GM23338 (cell line): ENCODE data around the gene SCN2A.

Source experiments
- CREB1 ChIP-seq: fragments of 250-450 bp; sonication (Bioruptor Pico); IDR thresholded peaks from 2 replicates; pipeline ENCODE4 v1.5.0; 2020; ENCODE audit warnings: low read depth, mild to moderate bottlenecking, moderate library complexity
- EZH2 ChIP-seq: fragments of 200-600 bp; sonication (generic); IDR thresholded peaks from one replicate; pipeline ENCODE4 v1.8.0; 2017; ENCODE audit warnings: antibody characterized with exemption, mild to moderate bottlenecking, low read depth; ENCODE audit not compliant: unreplicated experiment
- POLR2AphosphoS5 ChIP-seq: IDR thresholded peaks from 2 replicates; pipeline ENCODE4 v1.6.1; 2016; ENCODE audit warnings: antibody characterized with exemption, low read depth
- TF ChIP-seq, protein P1 (sequence below), 2 experiments: fragments of 200-600 bp in 1 of 2; sonication (generic) in 1 of 2; conservative IDR thresholded peaks; 2 replicates each; pipeline versions ENCODE4 v1.5.1 to v1.6.1; 2016 to 2017; ENCODE audit warnings: antibody characterized with exemption in 2 of 2, low read depth in 2 of 2, mild to moderate bottlenecking in 2 of 2, moderate library complexity in 1 of 2
- TF ChIP-seq, protein P2 (sequence below): IDR thresholded peaks from one replicate; pipeline ENCODE4 v1.6.1; 2018; ENCODE audit warnings: antibody characterized with exemption; ENCODE audit not compliant: unreplicated experiment

DNA sequence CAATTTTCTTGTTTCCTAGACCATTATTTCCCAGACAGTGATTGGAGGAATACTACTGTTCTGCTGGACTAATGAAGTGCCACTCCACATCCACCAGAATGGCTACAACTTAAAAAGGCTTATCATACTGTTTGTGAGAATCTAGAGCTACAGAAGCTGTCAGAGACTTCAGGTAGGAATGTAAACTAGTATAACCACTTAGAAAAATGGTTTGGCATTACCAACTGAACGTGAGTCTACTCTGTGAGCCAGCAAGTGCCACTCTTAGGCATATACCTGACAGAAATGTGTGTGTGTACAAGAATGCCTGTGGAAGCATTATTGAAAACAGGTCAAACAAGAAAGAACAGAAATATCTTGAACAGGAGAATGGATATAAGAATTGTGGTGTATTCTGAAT is 31.1 kb upstream of the SCN2A start:
- TF ChIP-seq CREB1 (no peak), EZH2 (no peak), POLR2AphosphoS5 (no peak)
- TF ChIP-seq, protein P1, sequence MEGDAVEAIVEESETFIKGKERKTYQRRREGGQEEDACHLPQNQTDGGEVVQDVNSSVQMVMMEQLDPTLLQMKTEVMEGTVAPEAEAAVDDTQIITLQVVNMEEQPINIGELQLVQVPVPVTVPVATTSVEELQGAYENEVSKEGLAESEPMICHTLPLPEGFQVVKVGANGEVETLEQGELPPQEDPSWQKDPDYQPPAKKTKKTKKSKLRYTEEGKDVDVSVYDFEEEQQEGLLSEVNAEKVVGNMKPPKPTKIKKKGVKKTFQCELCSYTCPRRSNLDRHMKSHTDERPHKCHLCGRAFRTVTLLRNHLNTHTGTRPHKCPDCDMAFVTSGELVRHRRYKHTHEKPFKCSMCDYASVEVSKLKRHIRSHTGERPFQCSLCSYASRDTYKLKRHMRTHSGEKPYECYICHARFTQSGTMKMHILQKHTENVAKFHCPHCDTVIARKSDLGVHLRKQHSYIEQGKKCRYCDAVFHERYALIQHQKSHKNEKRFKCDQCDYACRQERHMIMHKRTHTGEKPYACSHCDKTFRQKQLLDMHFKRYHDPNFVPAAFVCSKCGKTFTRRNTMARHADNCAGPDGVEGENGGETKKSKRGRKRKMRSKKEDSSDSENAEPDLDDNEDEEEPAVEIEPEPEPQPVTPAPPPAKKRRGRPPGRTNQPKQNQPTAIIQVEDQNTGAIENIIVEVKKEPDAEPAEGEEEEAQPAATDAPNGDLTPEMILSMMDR (conservative IDR thresholded peaks at IDR 0.05; ENCODE audit: low read depth in 2 of 2) = no peak
- TF ChIP-seq, protein P2, sequence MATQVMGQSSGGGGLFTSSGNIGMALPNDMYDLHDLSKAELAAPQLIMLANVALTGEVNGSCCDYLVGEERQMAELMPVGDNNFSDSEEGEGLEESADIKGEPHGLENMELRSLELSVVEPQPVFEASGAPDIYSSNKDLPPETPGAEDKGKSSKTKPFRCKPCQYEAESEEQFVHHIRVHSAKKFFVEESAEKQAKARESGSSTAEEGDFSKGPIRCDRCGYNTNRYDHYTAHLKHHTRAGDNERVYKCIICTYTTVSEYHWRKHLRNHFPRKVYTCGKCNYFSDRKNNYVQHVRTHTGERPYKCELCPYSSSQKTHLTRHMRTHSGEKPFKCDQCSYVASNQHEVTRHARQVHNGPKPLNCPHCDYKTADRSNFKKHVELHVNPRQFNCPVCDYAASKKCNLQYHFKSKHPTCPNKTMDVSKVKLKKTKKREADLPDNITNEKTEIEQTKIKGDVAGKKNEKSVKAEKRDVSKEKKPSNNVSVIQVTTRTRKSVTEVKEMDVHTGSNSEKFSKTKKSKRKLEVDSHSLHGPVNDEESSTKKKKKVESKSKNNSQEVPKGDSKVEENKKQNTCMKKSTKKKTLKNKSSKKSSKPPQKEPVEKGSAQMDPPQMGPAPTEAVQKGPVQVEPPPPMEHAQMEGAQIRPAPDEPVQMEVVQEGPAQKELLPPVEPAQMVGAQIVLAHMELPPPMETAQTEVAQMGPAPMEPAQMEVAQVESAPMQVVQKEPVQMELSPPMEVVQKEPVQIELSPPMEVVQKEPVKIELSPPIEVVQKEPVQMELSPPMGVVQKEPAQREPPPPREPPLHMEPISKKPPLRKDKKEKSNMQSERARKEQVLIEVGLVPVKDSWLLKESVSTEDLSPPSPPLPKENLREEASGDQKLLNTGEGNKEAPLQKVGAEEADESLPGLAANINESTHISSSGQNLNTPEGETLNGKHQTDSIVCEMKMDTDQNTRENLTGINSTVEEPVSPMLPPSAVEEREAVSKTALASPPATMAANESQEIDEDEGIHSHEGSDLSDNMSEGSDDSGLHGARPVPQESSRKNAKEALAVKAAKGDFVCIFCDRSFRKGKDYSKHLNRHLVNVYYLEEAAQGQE = no peak
